ENCODE data around the gene UNK. TPM values are rescaled to one million over a fixed set of nuclear protein-coding genes. Genes with fewer than 3 reads are reported as not detected.

UNK gene
- total and polyA plus RNA-seq, 2 donors (not counting 1 experiment from before 2014, with no cell fraction given) = 35.5 to 70.3 TPM

- no peak overlapping the region for H3K27ac ChIP-seq (ENCODE audit: low read length in 2 of 2)
- peaks cover 0 to 33% of the 10 kb centered on the region in 2 experiments for H3K36me3 ChIP-seq (replicated peaks in 1 of 2; ENCODE audit: control extremely low read depth in 1 of 2, control insufficient read depth in 1 of 2, extremely low read depth in 1 of 2, insufficient read depth in 2 of 2, low read length in 1 of 2)
- no peaks in the 10 kb centered on the region for H3K27me3 ChIP-seq (replicated peaks in 1 of 4; ENCODE audit: control extremely low read depth in 1 of 4, control insufficient read depth in 3 of 4, insufficient read depth in 4 of 4, low read length in 3 of 4)
- H3K4me2 ChIP-seq (replicated peaks; ENCODE audit: low read depth, low read length, poor library complexity, severe bottlenecking) = no peak overlapping the region
- DNase-seq (no peak), ATAC-seq (ENCODE audit: low read depth) (no peak)
- 100% methylated on average over 1 of the region's 3 CpGs for WGBS (ENCODE audit: insufficient coverage)
- Mint-ChIP-seq H3K4me1 (peaks cover 16% of the 10 kb centered on the region), H3K27ac (no peak overlapping the region), H3K9me3 (ENCODE audit: insufficient read depth) (no peaks in the 10 kb centered on the region), H3K27me3 (no peaks in the 10 kb centered on the region), H3K4me3 (no peak overlapping the region)
- H3K9ac ChIP-seq (ENCODE audit: low read length) = no peak overlapping the region
- ChIA-PET CTCF (interaction anchor here (0.6 to 1.3 kb wide), 3 partner anchors 17 to 39 kb away, joined by 3 read pairs; no protein-coding TSS in a partner anchor), POLR2A (interaction anchor here (1.8 kb wide), 1 partner anchor 32 kb away, joined by 6 read pairs; no protein-coding TSS in a partner anchor)
- H3K79me2 ChIP-seq (ENCODE audit: control insufficient read depth, insufficient read depth, low read length) = peaks cover 40% of the 10 kb centered on the region
- no peaks in the 10 kb centered on the region for H3K9me3 ChIP-seq (ENCODE audit: control extremely low read depth in 1 of 3, control insufficient read depth in 2 of 3, insufficient read depth in 1 of 3, low read length in 2 of 3)
- TF ChIP-seq CTCF (IDR thresholded peaks at IDR 0.05) (no peak), EZH2 (IDR thresholded peaks at IDR 0.05; ENCODE audit: borderline replicate concordance, insufficient read depth, low read depth, low read length, poor library complexity, severe bottlenecking) (no peak)
- H4K20me1 ChIP-seq (ENCODE audit: control insufficient read depth, insufficient read depth, low read length, poor library complexity, severe bottlenecking) = peaks cover 19% of the 10 kb centered on the region
- intact Hi-C loops (cut with micrococcal nuclease) = no loop called here
- peaks cover 0 to 12% of the 10 kb centered on the region in 2 donors for H3K4me1 ChIP-seq (ENCODE audit: control insufficient read depth in 2 of 2, insufficient read depth in 2 of 2, low read length in 2 of 2)
- no peak overlapping the region for H3K4me3 ChIP-seq (ENCODE audit: control extremely low read depth in 1 of 5, extremely low read depth in 1 of 5, insufficient read depth in 1 of 5, low read depth in 2 of 5, low read length in 4 of 5)
- H2AFZ ChIP-seq (ENCODE audit: insufficient read depth, low read depth, low read length, poor library complexity, severe bottlenecking) = no peak overlapping the region
These were observed 23.3 kb downstream of the UNK start for GRCh38 chr17:75807861-75808260.

- Histone ChIP-seq H4K20me1 (ENCODE audit: control insufficient read depth, insufficient read depth, low read length, poor library complexity, severe bottlenecking) (peaks cover 19% of the 10 kb centered on the region), H3K4me1 (ENCODE audit: control insufficient read depth in 2 of 2, insufficient read depth in 2 of 2, low read length in 2 of 2) (peaks cover 0 to 12% of the 10 kb centered on the region in 2 donors), H3K4me2 (replicated peaks; ENCODE audit: low read depth, low read length, poor library complexity, severe bottlenecking) (no peak overlapping the region), H3K27ac (ENCODE audit: low read length in 2 of 2) (no peak overlapping the region), H2AFZ (ENCODE audit: insufficient read depth, low read depth, low read length, poor library complexity, severe bottlenecking) (no peak overlapping the region), H3K27me3 (replicated peaks in 1 of 4; ENCODE audit: control extremely low read depth in 1 of 4, control insufficient read depth in 3 of 4, insufficient read depth in 4 of 4, low read length in 3 of 4) (no peaks in the 10 kb centered on the region), H3K9ac (ENCODE audit: low read length) (no peak overlapping the region), H3K4me3 (ENCODE audit: control extremely low read depth in 1 of 5, extremely low read depth in 1 of 5, insufficient read depth in 1 of 5, low read depth in 2 of 5, low read length in 4 of 5) (no peak overlapping the region), H3K36me3 (replicated peaks in 1 of 2; ENCODE audit: control extremely low read depth in 1 of 2, control insufficient read depth in 1 of 2, extremely low read depth in 1 of 2, insufficient read depth in 2 of 2, low read length in 1 of 2) (peaks cover 0 to 40% of the 10 kb centered on the region in 2 experiments), H3K9me3 (ENCODE audit: control extremely low read depth in 1 of 3, control insufficient read depth in 2 of 3, insufficient read depth in 1 of 3, low read length in 2 of 3) (no peaks in the 10 kb centered on the region), H3K79me2 (ENCODE audit: control insufficient read depth, insufficient read depth, low read length) (peaks cover 37% of the 10 kb centered on the region)
- 76% methylated on average over 4 of the region's 4 CpGs for WGBS (ENCODE audit: insufficient coverage)
- Mint-ChIP-seq H3K27me3 (no peaks in the 10 kb centered on the region), H3K27ac (peak overlapping the region; percentile 80), H3K9me3 (ENCODE audit: insufficient read depth) (no peaks in the 10 kb centered on the region), H3K4me1 (peaks cover 16% of the 10 kb centered on the region), H3K4me3 (peak overlapping the region; percentile 27)
- ATAC-seq (ENCODE audit: low read depth) (no peak), DNase-seq (no peak)
- ChIA-PET CTCF (interaction anchor here (0.6 to 1.8 kb wide), 6 partner anchors 17 to 44 kb away, joined by 3 to 7 read pairs (median 3); partner anchors contain the start of gene GALK1), POLR2A (interaction anchor here (0.5 to 1.8 kb wide), 4 partner anchors 18 to 1353 kb away, joined by 3 to 6 read pairs (median 4); no protein-coding TSS in a partner anchor)
- TF ChIP-seq CTCF (IDR thresholded peaks at IDR 0.05) (no peak), EZH2 (IDR thresholded peaks at IDR 0.05; ENCODE audit: borderline replicate concordance, insufficient read depth, low read depth, low read length, poor library complexity, severe bottlenecking) (no peak)
- intact Hi-C loops (cut with micrococcal nuclease) = no loop called here
These were observed 23.9 kb downstream of the UNK start for GRCh38 chr17:75808549-75808904.

All from B cell (primary cell).